K562 (cell line): ENCODE results near the gene TCEAL5. TPM values are rescaled to one million over a fixed set of nuclear protein-coding genes. Genes with fewer than 3 reads are reported as not detected.
A peak's percentile ranks its signal among the peaks of the same experiment; 100 is the strongest.

Source experiments
- COPS2 ChIP-seq: fragments of 450-650 bp; conservative IDR thresholded peaks from 2 replicates; pipeline ENCODE4 v1.6.1; 2016; ENCODE audit warnings: mild to moderate bottlenecking, moderate library complexity
- ETV1 ChIP-seq: fragments of 450-650 bp; conservative IDR thresholded peaks from 2 replicates; pipeline ENCODE4 v1.6.1; 2016; ENCODE audit warnings: missing genetic modification characterization, control low read depth, low read depth, missing compliant biosample characterization
- FOXA3 ChIP-seq, 2 experiments: fragments of 450-650 bp in 1 of 2; sonication (generic) in 1 of 2; formaldehyde crosslinking; IDR thresholded peaks in 1 of 2; conservative IDR thresholded peaks in 1 of 2; 2 replicates each; pipeline versions ENCODE4 v1.4.0 to v1.8.0; 2020 to 2022; ENCODE audit warnings: mild to moderate bottlenecking in 2 of 2, missing genetic modification reagents in 1 of 2
- MEIS2 ChIP-seq: fragments of 450-650 bp; IDR thresholded peaks from 2 replicates; pipeline ENCODE4 v1.6.1; 2014; ENCODE audit warnings: mild to moderate bottlenecking; ENCODE audit not compliant: partially characterized antibody
- NFE2 ChIP-seq: IDR thresholded peaks from 2 replicates; pipeline ENCODE4 v1.6.1; 2014; ENCODE audit warnings: antibody characterized with exemption, low read depth
- PHF8 ChIP-seq: fragments of 200-600 bp; sonication (generic); IDR thresholded peaks from 2 replicates; pipeline ENCODE4 v1.6.1; 2012; ENCODE audit warnings: mixed run types, mild to moderate bottlenecking, inconsistent platforms, low read length, moderate library complexity, borderline replicate concordance
- POLR2G ChIP-seq: fragments of 200-400 bp; formaldehyde crosslinking; IDR thresholded peaks from 2 replicates; pipeline ENCODE4 v1.6.1; 2017; ENCODE audit warnings: low read depth, mild to moderate bottlenecking, antibody characterized with exemption, low read length, moderate library complexity
- SNAPC5 ChIP-seq: fragments of 250-450 bp; sonication (Bioruptor Pico); IDR thresholded peaks from 2 replicates; pipeline ENCODE4 v1.8.0; 2021; ENCODE audit warnings: moderate library complexity, mild to moderate bottlenecking, inconsistent platforms
- SUPT5H ChIP-seq: fragments of 450-650 bp; IDR thresholded peaks from 2 replicates; pipeline ENCODE4 v1.6.1; 2016
- TAF1 ChIP-seq: IDR thresholded peaks from 2 replicates; pipeline ENCODE4 v1.6.1; 2011; ENCODE audit warnings: mild to moderate bottlenecking, low read length, moderate library complexity; ENCODE audit not compliant: insufficient read depth, control insufficient read depth, severe bottlenecking; ENCODE audit errors: extremely low read depth
- TRIM24 ChIP-seq, 2 experiments: fragments of 450-650 bp; IDR thresholded peaks; 2 replicates each; pipeline ENCODE4 v1.6.1; 2016
- ZNF12 ChIP-seq: sonication (generic); formaldehyde crosslinking; IDR thresholded peaks from 2 replicates; pipeline ENCODE4 v1.4.0; 2020; ENCODE audit warnings: mild to moderate bottlenecking, missing genetic modification reagents
- ZNF354B ChIP-seq: fragments of 250-450 bp; sonication (Bioruptor Pico); IDR thresholded peaks from 2 replicates; pipeline ENCODE4 v1.4.0; 2020
- ZNF77 ChIP-seq: fragments of 250-450 bp; sonication (Bioruptor Pico); IDR thresholded peaks from 2 replicates; pipeline ENCODE4 v1.5.0; 2020
- polyA plus RNA-seq, 8 experiments: library from polyadenylated mRNA; depleted of rRNA in 4 of 8; stranded (reverse) in 5 of 8; unstranded in 3 of 8; fragments of >200 nt; fragmentation: Nextera tagmentation in 2 of 8; fragmentation: Illumina TruSeq in 1 of 8; extraction: Ambion mirVana in 2 of 8; extraction: Trizol in 1 of 8; gene quantifications; 2 replicates each; pipeline versions ENCODE4 v1.2.1 to v1.2.3, GENCODE V29; 2011 to 2014; ENCODE audit warnings: inconsistent platforms in 1 of 8, missing spikeins in 1 of 8
- total RNA-seq, 7 experiments: library from RNA; depleted of rRNA in 6 of 7; stranded (reverse); fragments of >200 nt in 6 of 7; fragmentation: Illumina TruSeq in 2 of 7; extraction: Trizol in 2 of 7; gene quantifications; 2 replicates each; pipeline versions ENCODE4 v1.2.1 to v1.2.3, GENCODE V29; 2011 to 2021; ENCODE audit warnings: low replicate concordance in 1 of 7
- TF ChIP-seq, protein P1 (sequence below): fragments of 450-650 bp; IDR thresholded peaks from 2 replicates; pipeline ENCODE4 v1.6.1; 2016; ENCODE audit warnings: missing biosample characterization, missing genetic modification characterization
- TF ChIP-seq, protein P2 (sequence below): fragments of 250-450 bp; sonication (Bioruptor Pico); IDR thresholded peaks from 2 replicates; pipeline ENCODE4 v1.8.0; 2022; ENCODE audit warnings: inconsistent platforms
- TF ChIP-seq, protein P3 (sequence below): sonication (generic); formaldehyde crosslinking; IDR thresholded peaks from 2 replicates; pipeline ENCODE4 v1.8.1; 2023; ENCODE audit warnings: mild to moderate bottlenecking, missing genetic modification reagents
- TF ChIP-seq, protein P4 (sequence below): fragments of 450-650 bp; IDR thresholded peaks from 2 replicates; pipeline ENCODE4 v1.6.1; 2016; ENCODE audit warnings: borderline replicate concordance
- TF ChIP-seq, protein P5 (sequence below): fragments of 250-450 bp; sonication (Bioruptor Pico); IDR thresholded peaks from 2 replicates; pipeline ENCODE4 v1.5.0; 2021
- TF ChIP-seq, protein P6 (sequence below): sonication (generic); formaldehyde crosslinking; IDR thresholded peaks from 2 replicates; pipeline ENCODE4 v1.8.0; 2022; ENCODE audit warnings: mild to moderate bottlenecking, missing genetic modification reagents, borderline replicate concordance

TCEAL5 gene
- total and polyA plus RNA-seq, 9 of the 15 experiments (the other 6 are each of a cell fraction or from before 2014, with no cell fraction given): 0.10 to 0.18 TPM; not detected in 7

DNA sequence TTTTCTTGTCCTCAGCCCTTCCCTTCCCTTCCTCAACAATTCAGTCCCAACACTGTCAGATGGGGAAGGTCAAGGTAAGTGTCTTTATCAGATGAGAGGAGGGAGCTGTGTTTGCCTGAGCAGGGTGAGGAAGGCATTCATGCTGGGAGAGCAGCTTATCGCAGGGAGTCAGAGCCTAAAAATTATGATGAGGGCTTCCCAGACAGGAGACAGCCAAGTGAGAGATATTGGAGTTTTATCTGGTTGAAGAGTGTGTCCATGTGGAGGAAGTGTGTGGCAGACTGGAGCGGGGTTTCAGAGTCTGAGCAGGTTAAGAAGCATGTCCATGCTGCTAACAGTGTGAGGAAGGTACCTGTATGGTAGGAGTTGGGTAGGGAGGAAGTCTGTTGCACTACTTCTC, 43.3 kb downstream of the TCEAL5 start (continued):
- TF ChIP-seq, protein P1, sequence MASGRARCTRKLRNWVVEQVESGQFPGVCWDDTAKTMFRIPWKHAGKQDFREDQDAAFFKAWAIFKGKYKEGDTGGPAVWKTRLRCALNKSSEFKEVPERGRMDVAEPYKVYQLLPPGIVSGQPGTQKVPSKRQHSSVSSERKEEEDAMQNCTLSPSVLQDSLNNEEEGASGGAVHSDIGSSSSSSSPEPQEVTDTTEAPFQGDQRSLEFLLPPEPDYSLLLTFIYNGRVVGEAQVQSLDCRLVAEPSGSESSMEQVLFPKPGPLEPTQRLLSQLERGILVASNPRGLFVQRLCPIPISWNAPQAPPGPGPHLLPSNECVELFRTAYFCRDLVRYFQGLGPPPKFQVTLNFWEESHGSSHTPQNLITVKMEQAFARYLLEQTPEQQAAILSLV (tag): no peak
- TF ChIP-seq, protein P2, sequence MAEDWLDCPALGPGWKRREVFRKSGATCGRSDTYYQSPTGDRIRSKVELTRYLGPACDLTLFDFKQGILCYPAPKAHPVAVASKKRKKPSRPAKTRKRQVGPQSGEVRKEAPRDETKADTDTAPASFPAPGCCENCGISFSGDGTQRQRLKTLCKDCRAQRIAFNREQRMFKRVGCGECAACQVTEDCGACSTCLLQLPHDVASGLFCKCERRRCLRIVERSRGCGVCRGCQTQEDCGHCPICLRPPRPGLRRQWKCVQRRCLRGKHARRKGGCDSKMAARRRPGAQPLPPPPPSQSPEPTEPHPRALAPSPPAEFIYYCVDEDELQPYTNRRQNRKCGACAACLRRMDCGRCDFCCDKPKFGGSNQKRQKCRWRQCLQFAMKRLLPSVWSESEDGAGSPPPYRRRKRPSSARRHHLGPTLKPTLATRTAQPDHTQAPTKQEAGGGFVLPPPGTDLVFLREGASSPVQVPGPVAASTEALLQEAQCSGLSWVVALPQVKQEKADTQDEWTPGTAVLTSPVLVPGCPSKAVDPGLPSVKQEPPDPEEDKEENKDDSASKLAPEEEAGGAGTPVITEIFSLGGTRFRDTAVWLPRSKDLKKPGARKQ (CRISPR knock-in tag): no peak
- TF ChIP-seq SUPT5H (no peak), MEIS2 (peak; percentile 85), ZNF354B (no peak), TRIM24 (IDR thresholded peaks at IDR 0.05) (peak; percentile 34 to 76; a peak in 2 of 4 replicates), TAF1 (no peak), FOXA3 (CRISPR knock-in tag; conservative IDR thresholded peaks at IDR 0.05 in 1 of 2, IDR thresholded peaks at IDR 0.05 in 1 of 2) (no peak), SNAPC5 (CRISPR knock-in tag) (no peak), COPS2 (no peak), ETV1 (tag) (peak; percentile 51), POLR2G (no peak), PHF8 (no peak), NFE2 (peak; percentile 59), ZNF77 (CRISPR knock-in tag) (no peak), ZNF12 (CRISPR knock-in tag) (no peak)
- TF ChIP-seq, protein P3, sequence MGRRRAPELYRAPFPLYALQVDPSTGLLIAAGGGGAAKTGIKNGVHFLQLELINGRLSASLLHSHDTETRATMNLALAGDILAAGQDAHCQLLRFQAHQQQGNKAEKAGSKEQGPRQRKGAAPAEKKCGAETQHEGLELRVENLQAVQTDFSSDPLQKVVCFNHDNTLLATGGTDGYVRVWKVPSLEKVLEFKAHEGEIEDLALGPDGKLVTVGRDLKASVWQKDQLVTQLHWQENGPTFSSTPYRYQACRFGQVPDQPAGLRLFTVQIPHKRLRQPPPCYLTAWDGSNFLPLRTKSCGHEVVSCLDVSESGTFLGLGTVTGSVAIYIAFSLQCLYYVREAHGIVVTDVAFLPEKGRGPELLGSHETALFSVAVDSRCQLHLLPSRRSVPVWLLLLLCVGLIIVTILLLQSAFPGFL (CRISPR knock-in tag): no peak
- TF ChIP-seq, protein P4, sequence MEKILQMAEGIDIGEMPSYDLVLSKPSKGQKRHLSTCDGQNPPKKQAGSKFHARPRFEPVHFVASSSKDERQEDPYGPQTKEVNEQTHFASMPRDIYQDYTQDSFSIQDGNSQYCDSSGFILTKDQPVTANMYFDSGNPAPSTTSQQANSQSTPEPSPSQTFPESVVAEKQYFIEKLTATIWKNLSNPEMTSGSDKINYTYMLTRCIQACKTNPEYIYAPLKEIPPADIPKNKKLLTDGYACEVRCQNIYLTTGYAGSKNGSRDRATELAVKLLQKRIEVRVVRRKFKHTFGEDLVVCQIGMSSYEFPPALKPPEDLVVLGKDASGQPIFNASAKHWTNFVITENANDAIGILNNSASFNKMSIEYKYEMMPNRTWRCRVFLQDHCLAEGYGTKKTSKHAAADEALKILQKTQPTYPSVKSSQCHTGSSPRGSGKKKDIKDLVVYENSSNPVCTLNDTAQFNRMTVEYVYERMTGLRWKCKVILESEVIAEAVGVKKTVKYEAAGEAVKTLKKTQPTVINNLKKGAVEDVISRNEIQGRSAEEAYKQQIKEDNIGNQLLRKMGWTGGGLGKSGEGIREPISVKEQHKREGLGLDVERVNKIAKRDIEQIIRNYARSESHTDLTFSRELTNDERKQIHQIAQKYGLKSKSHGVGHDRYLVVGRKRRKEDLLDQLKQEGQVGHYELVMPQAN: no peak
- TF ChIP-seq, protein P5, sequence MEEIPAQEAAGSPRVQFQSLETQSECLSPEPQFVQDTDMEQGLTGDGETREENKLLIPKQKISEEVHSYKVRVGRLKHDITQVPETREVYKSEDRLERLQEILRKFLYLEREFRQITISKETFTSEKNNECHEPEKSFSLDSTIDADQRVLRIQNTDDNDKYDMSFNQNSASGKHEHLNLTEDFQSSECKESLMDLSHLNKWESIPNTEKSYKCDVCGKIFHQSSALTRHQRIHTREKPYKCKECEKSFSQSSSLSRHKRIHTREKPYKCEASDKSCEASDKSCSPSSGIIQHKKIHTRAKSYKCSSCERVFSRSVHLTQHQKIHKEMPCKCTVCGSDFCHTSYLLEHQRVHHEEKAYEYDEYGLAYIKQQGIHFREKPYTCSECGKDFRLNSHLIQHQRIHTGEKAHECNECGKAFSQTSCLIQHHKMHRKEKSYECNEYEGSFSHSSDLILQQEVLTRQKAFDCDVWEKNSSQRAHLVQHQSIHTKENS: no peak
- TF ChIP-seq, protein P6, sequence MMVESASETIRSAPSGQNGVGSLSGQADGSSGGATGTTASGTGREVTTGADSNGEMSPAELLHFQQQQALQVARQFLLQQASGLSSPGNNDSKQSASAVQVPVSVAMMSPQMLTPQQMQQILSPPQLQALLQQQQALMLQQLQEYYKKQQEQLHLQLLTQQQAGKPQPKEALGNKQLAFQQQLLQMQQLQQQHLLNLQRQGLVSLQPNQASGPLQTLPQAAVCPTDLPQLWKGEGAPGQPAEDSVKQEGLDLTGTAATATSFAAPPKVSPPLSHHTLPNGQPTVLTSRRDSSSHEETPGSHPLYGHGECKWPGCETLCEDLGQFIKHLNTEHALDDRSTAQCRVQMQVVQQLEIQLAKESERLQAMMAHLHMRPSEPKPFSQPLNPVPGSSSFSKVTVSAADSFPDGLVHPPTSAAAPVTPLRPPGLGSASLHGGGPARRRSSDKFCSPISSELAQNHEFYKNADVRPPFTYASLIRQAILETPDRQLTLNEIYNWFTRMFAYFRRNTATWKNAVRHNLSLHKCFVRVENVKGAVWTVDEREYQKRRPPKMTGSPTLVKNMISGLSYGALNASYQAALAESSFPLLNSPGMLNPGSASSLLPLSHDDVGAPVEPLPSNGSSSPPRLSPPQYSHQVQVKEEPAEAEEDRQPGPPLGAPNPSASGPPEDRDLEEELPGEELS (CRISPR knock-in tag): no peak
